Measurements from ENCODE around the gene KDM3A. TPM values are rescaled to one million over a fixed set of nuclear protein-coding genes. Genes with fewer than 3 reads are reported as not detected.

The KDM3A gene
- total and polyA plus RNA-seq, 2 of the 8 experiments (the other 6 are each of a cell fraction or from before 2014, with no cell fraction given): 15.8 to 29.2 TPM

GRCh38 chr2:86500325-86501083 lies 59.3 kb downstream of the KDM3A start:
- Histone ChIP-seq H3K4me1 (replicated peaks in 1 of 4; ENCODE audit: control insufficient read depth in 3 of 4, insufficient read depth in 4 of 4, low read length in 3 of 4) (no peaks in the 10 kb centered on the region), H3K18ac (ENCODE audit: extremely low read depth, low read length) (no peak overlapping the region), H3K23ac (ENCODE audit: insufficient read length) (no peak overlapping the region), H4K91ac (replicated peaks; ENCODE audit: insufficient read length, low read length) (no peak overlapping the region), H3K36me3 (ENCODE audit: control insufficient read depth in 2 of 4, insufficient read depth in 4 of 4, low read length in 3 of 4) (peaks cover 0 to 45% (median 12%) of the 10 kb centered on the region in 4 experiments; a peak in 6 of 8 replicates), H4K20me1 (replicated peaks in 1 of 2; ENCODE audit: control insufficient read depth in 1 of 2, insufficient read depth in 2 of 2, low read length in 2 of 2) (no peaks in the 10 kb centered on the region), H3K27ac (ENCODE audit: low read depth, low read length) (no peak overlapping the region), H4K5ac (ENCODE audit: insufficient read length, low read depth, low read length) (no peak overlapping the region), H3K4me3 (ENCODE audit: extremely low read depth in 1 of 4, insufficient read depth in 2 of 4, low read depth in 3 of 4, low read length in 4 of 4) (no peak overlapping the region), H3K27me3 (replicated peaks in 1 of 4; ENCODE audit: control insufficient read depth in 3 of 4, extremely low read depth in 1 of 4, insufficient read depth in 3 of 4, low read length in 3 of 4) (no peaks in the 10 kb centered on the region), H3K14ac (ENCODE audit: insufficient read length) (no peak overlapping the region), H3K79me1 (ENCODE audit: low read depth, low read length) (no peaks in the 10 kb centered on the region), H3K9ac (replicated peaks in 1 of 4; ENCODE audit: extremely low read depth in 1 of 4, low read depth in 3 of 4, low read length in 3 of 4) (no peak overlapping the region), H2BK20ac (ENCODE audit: low read length) (no peak overlapping the region), H3K79me2 (ENCODE audit: control insufficient read depth in 1 of 2, insufficient read depth in 2 of 2, low read length in 2 of 2) (no peaks in the 10 kb centered on the region), H2AFZ (ENCODE audit: low read length) (no peak overlapping the region), H3K23me2 (ENCODE audit: low read depth, low read length) (no peaks in the 10 kb centered on the region), H2BK15ac (ENCODE audit: low read length) (no peak overlapping the region), H3K56ac (replicated peaks; ENCODE audit: insufficient read length, low read depth, low read length) (no peak overlapping the region), H2BK12ac (ENCODE audit: low read depth, low read length) (no peak overlapping the region), H3K4me2 (ENCODE audit: insufficient read depth in 1 of 2, low read depth in 2 of 2, low read length in 2 of 2) (no peak overlapping the region), H2AK5ac (ENCODE audit: low read depth, low read length) (no peak overlapping the region), H2BK120ac (replicated peaks; ENCODE audit: low read depth, low read length) (no peak overlapping the region), H2BK5ac (ENCODE audit: low read depth, low read length) (no peak overlapping the region), H4K8ac (ENCODE audit: extremely low read depth, insufficient read depth, low read length) (no peak overlapping the region), H3K9me3 (ENCODE audit: insufficient read depth in 2 of 2, low read depth in 1 of 2, low read length in 1 of 2) (peaks cover 16 to 24% of the 10 kb centered on the region in 2 experiments), H3K4ac (replicated peaks; ENCODE audit: insufficient read length, low read depth, low read length) (no peak overlapping the region)
- no CpG with 5 or more reads among the region's 2 CpGs for WGBS, 2 experiments (ENCODE audit: extremely low coverage in 1 of 2, insufficient coverage in 1 of 2, insufficient read length in 1 of 2, insufficient replicate concordance in 2 of 2, low coverage in 1 of 2, low lambda C conversion rate in 2 of 2, missing lambda C conversion rate in 1 of 2)
- FAIRE-seq: no peak
- CTCF ChIA-PET (ENCODE audit: partially characterized antibody): interaction anchor here (0.8 kb wide), 1 partner anchor 14 kb away, joined by 3 read pairs; no protein-coding TSS in a partner anchor
- no peak for DNase-seq (ENCODE audit: low read depth in 1 of 2, low spot score in 2 of 2)
- POLR2A ChIA-PET (ENCODE audit: partially characterized antibody): no interaction called here
- no peak for TF ChIP-seq TEAD4 (IDR thresholded peaks at IDR 0.05; ENCODE audit: low read depth, low read length)
